ENCODE results near the gene GALNT18.

Gene GALNT18

DNA sequence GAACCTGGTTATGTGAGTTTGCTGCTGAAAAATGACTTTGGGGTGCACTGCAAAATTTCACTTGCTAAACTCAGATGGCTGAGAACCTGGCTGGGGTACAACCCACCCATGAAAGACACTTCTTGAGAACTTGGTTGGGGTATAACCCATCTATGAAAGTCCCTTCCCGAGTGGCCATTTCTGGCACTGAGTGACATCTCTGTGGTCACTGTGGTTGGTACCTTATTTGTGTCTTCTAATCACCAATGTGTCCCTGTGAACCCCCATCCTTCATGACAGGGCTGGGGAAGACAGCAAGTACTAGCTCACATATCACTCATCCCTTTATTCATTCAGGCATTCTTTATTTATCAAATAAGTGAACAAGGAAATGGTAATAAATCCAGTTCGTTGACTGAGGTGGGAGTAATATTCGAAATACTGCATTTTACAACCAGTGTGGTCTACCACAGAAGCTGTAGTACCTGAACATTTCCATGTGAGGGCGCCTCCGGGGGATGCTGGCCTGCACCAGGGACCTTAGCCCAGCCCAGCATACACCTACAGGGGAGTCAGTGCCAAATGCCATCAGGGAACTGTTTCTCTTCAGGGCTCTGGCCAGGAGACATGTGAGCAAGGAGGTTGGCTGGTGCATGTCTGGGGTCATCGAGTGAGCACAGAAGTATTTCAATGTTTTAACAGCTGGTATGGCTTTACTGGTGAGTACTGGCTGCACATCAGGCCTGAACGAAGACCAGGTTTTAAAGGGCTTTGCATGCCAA is 390.8 kb downstream of the GALNT18 start:
- DNase-seq (ENCODE audit: low read depth), result peak; percentile 2

DNA sequence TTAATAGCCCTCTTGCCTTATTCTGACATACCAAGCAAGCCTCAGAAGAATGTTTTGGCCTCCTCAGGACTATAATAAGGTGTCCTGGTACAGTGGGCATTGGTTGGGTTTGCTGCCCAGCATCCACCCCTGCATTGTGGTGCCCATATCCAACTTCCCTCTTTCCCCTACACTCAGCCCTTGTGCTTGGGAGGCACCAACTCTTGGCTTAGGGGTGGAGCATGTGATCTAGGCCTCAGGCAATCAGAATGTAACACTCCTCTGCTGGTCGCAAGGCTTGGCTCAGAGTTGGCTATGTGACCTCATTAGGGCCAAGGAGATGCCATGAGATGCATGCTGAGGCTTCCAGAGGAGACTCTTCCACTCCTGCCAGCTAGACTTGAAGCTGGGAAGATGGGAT is 391.7 kb downstream of the GALNT18 start:
- no peak overlapping the region for H3K4me3 ChIP-seq (ENCODE audit: low read depth, low read length)
- TF ChIP-seq, protein P1, sequence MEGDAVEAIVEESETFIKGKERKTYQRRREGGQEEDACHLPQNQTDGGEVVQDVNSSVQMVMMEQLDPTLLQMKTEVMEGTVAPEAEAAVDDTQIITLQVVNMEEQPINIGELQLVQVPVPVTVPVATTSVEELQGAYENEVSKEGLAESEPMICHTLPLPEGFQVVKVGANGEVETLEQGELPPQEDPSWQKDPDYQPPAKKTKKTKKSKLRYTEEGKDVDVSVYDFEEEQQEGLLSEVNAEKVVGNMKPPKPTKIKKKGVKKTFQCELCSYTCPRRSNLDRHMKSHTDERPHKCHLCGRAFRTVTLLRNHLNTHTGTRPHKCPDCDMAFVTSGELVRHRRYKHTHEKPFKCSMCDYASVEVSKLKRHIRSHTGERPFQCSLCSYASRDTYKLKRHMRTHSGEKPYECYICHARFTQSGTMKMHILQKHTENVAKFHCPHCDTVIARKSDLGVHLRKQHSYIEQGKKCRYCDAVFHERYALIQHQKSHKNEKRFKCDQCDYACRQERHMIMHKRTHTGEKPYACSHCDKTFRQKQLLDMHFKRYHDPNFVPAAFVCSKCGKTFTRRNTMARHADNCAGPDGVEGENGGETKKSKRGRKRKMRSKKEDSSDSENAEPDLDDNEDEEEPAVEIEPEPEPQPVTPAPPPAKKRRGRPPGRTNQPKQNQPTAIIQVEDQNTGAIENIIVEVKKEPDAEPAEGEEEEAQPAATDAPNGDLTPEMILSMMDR (conservative IDR thresholded peaks at IDR 0.05; ENCODE audit: low read depth, low read length), result no peak
- DNase-seq (ENCODE audit: low read depth), result no peak

More for the DNA sequence above, 390.8 kb downstream of the GALNT18 start:
- no peak overlapping the region for H3K4me3 ChIP-seq (ENCODE audit: low read depth, low read length)
- TF ChIP-seq, protein P1 (conservative IDR thresholded peaks at IDR 0.05; ENCODE audit: low read depth, low read length), result peak; percentile 38

DNA sequence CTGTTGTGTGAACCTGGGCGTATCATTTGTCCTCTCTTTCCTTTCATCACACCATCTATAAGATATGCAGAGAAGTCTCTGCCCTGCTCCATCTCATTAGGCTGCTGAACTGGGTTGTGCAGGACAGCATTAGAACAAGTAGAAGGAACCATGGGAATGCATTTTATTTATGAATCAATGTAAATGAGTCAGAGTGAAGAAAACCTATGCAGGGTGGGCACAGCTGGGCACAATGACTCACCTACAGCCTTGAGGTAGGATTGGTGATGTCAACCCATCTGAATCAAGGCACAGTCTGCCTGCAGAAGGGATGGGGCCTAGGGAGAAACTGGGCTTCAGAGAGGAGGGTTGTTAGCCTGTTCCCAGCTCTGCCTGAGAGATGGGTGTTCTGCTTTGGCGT is 392.2 kb downstream of the GALNT18 start:
- TF ChIP-seq, protein P1 (conservative IDR thresholded peaks at IDR 0.05; ENCODE audit: low read depth, low read length), result no peak
- no peak overlapping the region for H3K4me3 ChIP-seq (ENCODE audit: low read depth, low read length)
- DNase-seq (ENCODE audit: low read depth), result no peak

DNA sequence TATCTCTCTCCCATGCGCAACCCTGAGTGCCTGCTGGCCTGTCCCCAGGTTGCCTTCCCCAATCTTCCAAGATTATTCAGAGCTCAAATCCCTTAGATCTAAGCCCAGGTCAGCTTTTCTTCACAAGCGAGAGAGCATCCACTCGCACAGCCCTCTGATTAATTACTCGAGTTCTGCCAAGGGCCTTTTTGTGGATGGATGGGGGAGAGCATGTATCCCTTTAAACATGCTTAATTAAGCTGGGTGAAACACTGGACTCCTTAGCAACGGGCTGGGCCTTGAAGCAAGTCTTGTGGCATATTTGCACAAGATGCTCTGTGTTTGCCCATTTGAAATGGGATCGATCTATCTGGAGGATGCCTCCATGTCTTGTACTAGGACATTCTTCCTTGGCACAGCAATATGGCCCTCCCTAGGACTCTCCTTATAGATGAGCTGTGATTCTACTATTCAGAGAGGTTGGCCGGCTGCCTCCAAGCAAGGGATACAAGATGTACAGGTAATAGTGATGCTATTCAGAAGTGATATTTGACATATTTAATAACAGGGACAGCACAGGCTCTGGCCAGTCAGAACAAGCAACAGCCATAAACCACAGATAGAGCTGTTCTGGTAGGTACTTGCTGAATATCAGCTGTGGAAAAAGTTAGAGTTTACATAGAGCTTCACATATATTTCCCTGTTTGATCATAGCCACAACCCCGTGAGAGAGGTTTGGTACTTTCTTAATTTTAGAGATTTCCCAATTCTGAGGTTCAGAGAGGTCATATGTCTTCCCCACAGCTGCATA is 394.3 kb downstream of the GALNT18 start:
- H3K4me3 ChIP-seq (ENCODE audit: low read depth, low read length), result no peak overlapping the region
- no peak for DNase-seq (ENCODE audit: low read depth)
- TF ChIP-seq, protein P1 (conservative IDR thresholded peaks at IDR 0.05; ENCODE audit: low read depth, low read length), result no peak
